RWPE2 (cell line): Measurements from ENCODE around the gene MRPS35.

Source experiments
- ATAC-seq: fragments of 200-7000 bp; cut with Tn5 transposase; 3 replicates; pipeline ENCODE4 v1.9.1; 2021; ENCODE audit warnings: low read depth
- DNase-seq: peaks from one replicate; pipeline ENCODE4 v3.0.0-alpha.2; 2020; ENCODE audit warnings: low spot score
- H3K27ac ChIP-seq: fragments of 450-650 bp; 2 replicates; pipeline ENCODE4 v1.5.1; 2017; ENCODE audit warnings: mild to moderate bottlenecking; ENCODE audit not compliant: poor library complexity, severe bottlenecking
- H3K27me3 ChIP-seq: fragments of 250-450 bp; sonication (Bioruptor Pico); 2 replicates; pipeline ENCODE4 v1.5.1; 2021; ENCODE audit warnings: mild to moderate bottlenecking, moderate library complexity; ENCODE audit not compliant: insufficient read depth, poor library complexity, severe bottlenecking
- H3K36me3 ChIP-seq: fragments of 250-450 bp; sonication (Bioruptor Pico); 2 replicates; pipeline ENCODE4 v1.5.1; 2020; ENCODE audit warnings: low read depth, mild to moderate bottlenecking, moderate library complexity
- H3K4me1 ChIP-seq: fragments of 250-450 bp; sonication (Bioruptor Pico); 2 replicates; pipeline ENCODE4 v1.5.1; 2021; ENCODE audit warnings: mild to moderate bottlenecking, moderate library complexity; ENCODE audit not compliant: insufficient read depth, poor library complexity, severe bottlenecking
- H3K4me3 ChIP-seq: fragments of 250-450 bp; sonication (Bioruptor Pico); 2 replicates; pipeline ENCODE4 v1.5.1; 2021; ENCODE audit warnings: mild to moderate bottlenecking, moderate library complexity; ENCODE audit not compliant: severe bottlenecking
- H3K9me3 ChIP-seq: fragments of 250-450 bp; sonication (Bioruptor Pico); 2 replicates; pipeline ENCODE4 v1.5.1; 2021; ENCODE audit warnings: mild to moderate bottlenecking, moderate library complexity; ENCODE audit not compliant: severe bottlenecking
- TF ChIP-seq, protein P1 (sequence below): fragments of 450-650 bp; IDR thresholded peaks from one replicate; pipeline ENCODE4 v1.5.1; 2017; ENCODE audit warnings: mild to moderate bottlenecking, moderate library complexity; ENCODE audit not compliant: poor library complexity, severe bottlenecking

Gene MRPS35

GRCh38 chr12:27778206-27778605 lies 67.6 kb downstream of the MRPS35 start:
- no peak overlapping the region for H3K27ac ChIP-seq
- TF ChIP-seq, protein P1, sequence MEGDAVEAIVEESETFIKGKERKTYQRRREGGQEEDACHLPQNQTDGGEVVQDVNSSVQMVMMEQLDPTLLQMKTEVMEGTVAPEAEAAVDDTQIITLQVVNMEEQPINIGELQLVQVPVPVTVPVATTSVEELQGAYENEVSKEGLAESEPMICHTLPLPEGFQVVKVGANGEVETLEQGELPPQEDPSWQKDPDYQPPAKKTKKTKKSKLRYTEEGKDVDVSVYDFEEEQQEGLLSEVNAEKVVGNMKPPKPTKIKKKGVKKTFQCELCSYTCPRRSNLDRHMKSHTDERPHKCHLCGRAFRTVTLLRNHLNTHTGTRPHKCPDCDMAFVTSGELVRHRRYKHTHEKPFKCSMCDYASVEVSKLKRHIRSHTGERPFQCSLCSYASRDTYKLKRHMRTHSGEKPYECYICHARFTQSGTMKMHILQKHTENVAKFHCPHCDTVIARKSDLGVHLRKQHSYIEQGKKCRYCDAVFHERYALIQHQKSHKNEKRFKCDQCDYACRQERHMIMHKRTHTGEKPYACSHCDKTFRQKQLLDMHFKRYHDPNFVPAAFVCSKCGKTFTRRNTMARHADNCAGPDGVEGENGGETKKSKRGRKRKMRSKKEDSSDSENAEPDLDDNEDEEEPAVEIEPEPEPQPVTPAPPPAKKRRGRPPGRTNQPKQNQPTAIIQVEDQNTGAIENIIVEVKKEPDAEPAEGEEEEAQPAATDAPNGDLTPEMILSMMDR: no peak
- DNase-seq (no peak), ATAC-seq (no peak)
- H3K36me3 ChIP-seq: peaks cover 3% of the 10 kb centered on the region; the same call in 1 of the 2 replicates
- H3K27me3 ChIP-seq: no peaks in the 10 kb centered on the region
- peaks cover 3% of the 10 kb centered on the region for H3K4me1 ChIP-seq
- H3K4me3 ChIP-seq: no peak overlapping the region
- H3K9me3 ChIP-seq: no peaks in the 10 kb centered on the region

DNA sequence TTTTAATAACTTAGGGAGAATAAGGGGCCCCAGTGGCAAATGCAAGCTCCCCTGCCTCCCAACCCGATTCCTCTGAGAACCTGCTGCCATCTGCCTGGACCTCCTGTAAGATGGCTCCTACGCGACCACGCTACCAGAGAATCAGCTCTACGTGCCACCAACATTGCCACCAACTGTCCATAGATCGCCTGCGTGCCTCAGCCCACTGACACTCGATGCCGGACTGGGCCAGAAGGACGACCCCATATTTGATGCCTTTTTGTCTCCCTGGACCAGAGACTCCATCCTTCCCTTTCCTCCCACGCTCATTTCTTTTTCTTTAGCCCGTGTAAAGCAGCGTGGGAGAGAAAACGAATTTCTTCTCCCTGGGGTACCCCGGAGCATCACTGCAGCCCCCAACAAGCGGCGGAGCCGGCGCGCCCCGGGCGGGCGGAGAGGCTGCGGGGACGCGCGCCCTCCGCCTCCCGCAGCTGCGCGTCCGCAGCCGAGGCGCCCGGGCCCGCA lies 68.8 kb downstream of the MRPS35 start:
- H3K27me3 ChIP-seq: no peaks in the 10 kb centered on the region
- ATAC-seq: no peak

GRCh38 chr12:27779920-27780611 lies 69.4 kb downstream of the MRPS35 start, which contains the start of the genes KLHL42 and MANSC4:
Gene KLHL42, plus strand, starts transcription at chr12:27780233. Its CDS starts 98 bp downstream, at chr12:27780331.
Gene MANSC4, minus strand, starts transcription at chr12:27780236. Its CDS starts 8,960 bp downstream, at chr12:27771276.
- no peaks in the 10 kb centered on the region for H3K9me3 ChIP-seq
- peak within 1 kb of the TSS; percentile 63 for H3K4me3 ChIP-seq
- H3K4me1 ChIP-seq: no peaks in the 10 kb centered on the region
- peak within 1 kb of the TSS; percentile 70 for H3K27ac ChIP-seq
- TF ChIP-seq, protein P1: peak; percentile 10
- H3K36me3 ChIP-seq: peaks cover 3% of the 10 kb centered on the region; the same call in 1 of the 2 replicates
- ATAC-seq (peak; percentile 67), DNase-seq (peak; percentile 34)
- no peaks in the 10 kb centered on the region for H3K27me3 ChIP-seq

More for the DNA sequence above, 68.8 kb downstream of the MRPS35 start:
- DNase-seq: no peak
- H3K27ac ChIP-seq: peak overlapping the region; percentile 70
- H3K4me3 ChIP-seq: peak overlapping the region; percentile 63
- H3K9me3 ChIP-seq: no peaks in the 10 kb centered on the region
- TF ChIP-seq, protein P1: no peak
- H3K4me1 ChIP-seq: no peaks in the 10 kb centered on the region
- peaks cover 3% of the 10 kb centered on the region; the same call in 1 of the 2 replicates for H3K36me3 ChIP-seq

GRCh38 chr12:27780612-27781408 lies 70.2 kb downstream of the MRPS35 start:
- H3K9me3 ChIP-seq: no peaks in the 10 kb centered on the region
- peak overlapping the region; percentile 63 for H3K4me3 ChIP-seq
- peak; percentile 32 for DNase-seq
- no peaks in the 10 kb centered on the region for H3K27me3 ChIP-seq
- ATAC-seq: peak; percentile 58
- peak overlapping the region; percentile 70 for H3K27ac ChIP-seq
- peaks cover 5% of the 10 kb centered on the region for H3K4me1 ChIP-seq
- peaks cover 3% of the 10 kb centered on the region; the same call in 1 of the 2 replicates for H3K36me3 ChIP-seq
- TF ChIP-seq, protein P1: no peak
